GM20000 (cell line): ENCODE data around the gene HYAL3.

ENCODE experiments used
- DNase-seq: peaks from one replicate; pipeline ENCODE4 v3.0.0; 2012; ENCODE audit warnings: low spot score
- TF ChIP-seq, protein P1 (sequence below): IDR thresholded peaks from 2 replicates; pipeline ENCODE4 v1.5.1; 2012; ENCODE audit warnings: mild to moderate bottlenecking, control low read depth; ENCODE audit errors: extremely low read depth, missing control alignments

HYAL3 gene

DNA sequence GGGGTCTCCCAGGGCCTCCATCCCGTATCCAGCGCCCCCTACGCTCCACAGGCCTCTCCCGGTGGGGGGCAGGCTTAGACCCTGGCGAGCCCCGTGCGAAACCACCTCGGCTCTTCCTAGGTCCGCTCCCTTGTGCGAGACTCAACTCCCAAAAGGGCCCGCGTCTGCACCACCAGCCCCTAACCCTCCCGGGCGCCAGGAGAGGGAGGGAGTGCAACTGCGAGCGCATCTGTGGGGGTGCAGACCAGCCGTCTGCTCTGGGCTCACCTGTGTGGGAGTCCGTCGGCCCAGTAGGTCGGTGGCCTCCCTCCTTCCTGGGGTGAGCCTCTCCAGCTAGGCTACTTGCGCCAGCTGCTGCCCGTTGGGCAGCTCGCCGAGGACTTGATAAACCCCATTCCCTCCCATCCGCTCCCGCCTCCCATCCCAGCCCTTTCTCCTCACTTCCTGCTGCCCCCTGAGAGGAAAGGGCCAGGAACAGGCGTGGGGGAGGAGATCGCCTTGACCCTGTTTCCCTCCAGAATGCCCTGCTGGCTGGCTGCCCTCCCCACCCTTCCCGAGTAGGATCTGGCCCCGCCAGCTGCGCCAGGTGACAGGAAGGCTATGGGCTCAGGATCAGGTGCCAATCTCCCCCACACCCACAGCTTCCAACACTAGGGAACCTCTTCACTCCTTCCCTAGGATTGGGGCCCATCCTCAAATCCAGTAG, 23.3 kb upstream of the HYAL3 start, which contains the start of gene HYAL2:
Gene HYAL2 (minus strand): TSS at position 360 of the 706 bp plus-strand sequence. CDS start 2,256 bp downstream, outside the sequence.
- DNase-seq: no peak
- TF ChIP-seq, protein P1, sequence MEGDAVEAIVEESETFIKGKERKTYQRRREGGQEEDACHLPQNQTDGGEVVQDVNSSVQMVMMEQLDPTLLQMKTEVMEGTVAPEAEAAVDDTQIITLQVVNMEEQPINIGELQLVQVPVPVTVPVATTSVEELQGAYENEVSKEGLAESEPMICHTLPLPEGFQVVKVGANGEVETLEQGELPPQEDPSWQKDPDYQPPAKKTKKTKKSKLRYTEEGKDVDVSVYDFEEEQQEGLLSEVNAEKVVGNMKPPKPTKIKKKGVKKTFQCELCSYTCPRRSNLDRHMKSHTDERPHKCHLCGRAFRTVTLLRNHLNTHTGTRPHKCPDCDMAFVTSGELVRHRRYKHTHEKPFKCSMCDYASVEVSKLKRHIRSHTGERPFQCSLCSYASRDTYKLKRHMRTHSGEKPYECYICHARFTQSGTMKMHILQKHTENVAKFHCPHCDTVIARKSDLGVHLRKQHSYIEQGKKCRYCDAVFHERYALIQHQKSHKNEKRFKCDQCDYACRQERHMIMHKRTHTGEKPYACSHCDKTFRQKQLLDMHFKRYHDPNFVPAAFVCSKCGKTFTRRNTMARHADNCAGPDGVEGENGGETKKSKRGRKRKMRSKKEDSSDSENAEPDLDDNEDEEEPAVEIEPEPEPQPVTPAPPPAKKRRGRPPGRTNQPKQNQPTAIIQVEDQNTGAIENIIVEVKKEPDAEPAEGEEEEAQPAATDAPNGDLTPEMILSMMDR: no peak

- no peak for DNase-seq
- TF ChIP-seq, protein P1: no peak
Measured at GRCh38 chr3:50322115-50322385, 22.8 kb upstream of the HYAL3 start.

DNA sequence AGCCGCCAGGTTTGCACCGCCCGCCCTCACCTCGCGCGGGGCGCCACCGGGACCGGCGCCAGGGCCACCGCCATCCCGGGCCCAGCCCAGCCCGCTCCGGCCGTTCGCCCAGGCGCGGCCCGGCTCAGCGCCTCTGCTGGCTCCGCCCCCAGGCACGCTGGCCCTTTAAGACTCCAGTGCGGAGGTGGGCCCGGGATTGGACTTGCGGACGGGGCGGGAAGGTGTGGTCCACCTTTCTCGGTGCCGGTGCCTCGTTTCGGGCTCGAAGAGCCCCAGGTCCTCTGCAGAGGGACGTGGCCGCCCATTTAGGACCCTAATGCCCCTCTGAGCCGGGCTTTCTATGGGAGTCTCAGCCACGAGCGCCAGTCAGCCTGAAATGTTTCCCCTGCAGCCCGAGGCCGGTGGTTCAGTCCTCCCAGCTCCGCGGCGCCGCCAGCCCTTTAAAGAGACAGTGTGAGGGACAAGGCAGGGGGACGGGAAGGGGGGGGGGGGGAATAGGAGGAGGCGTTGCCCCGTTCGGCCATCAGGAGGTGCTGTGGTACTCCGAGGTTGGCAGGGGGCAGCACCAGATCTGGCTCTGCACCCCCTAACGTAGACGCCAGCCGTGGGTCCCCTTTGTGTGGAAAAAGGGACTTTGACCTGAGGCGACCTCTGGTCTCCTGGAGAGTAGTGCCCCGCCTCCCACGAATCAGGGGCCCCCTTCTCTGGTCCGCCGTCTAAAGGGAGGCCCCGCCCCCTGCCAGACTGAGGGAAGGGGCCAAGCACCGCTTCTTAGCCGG, 22.3 kb upstream of the HYAL3 start:
- DNase-seq: peak; percentile 94
- TF ChIP-seq, protein P1: peak; percentile 19

DNA sequence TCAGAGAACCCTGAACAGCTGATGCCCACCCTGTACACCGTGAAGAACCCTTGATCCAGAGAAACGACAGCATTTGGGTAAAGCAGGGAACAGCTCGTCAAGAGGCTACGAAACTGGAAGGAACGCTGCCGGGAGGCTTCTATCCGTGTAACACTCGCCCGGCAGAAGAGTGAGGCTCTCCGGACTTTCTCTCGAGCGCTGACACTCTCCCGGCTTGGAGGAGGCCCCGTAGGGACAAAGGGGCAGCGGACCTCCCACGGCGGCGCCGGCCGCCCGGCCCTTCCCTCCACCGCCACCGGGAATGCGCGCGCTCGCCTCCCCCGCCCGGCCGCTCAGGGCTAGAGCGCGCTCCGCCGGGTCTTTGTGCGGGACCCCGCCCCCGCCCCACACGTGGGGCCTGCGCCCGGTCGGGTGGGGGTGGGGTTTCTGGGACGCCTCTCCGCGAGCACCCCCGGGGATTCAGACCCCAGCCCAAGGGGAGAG, 21.7 kb upstream of the HYAL3 start:
- DNase-seq: peak; percentile 90
- TF ChIP-seq, protein P1: no peak

DNA sequence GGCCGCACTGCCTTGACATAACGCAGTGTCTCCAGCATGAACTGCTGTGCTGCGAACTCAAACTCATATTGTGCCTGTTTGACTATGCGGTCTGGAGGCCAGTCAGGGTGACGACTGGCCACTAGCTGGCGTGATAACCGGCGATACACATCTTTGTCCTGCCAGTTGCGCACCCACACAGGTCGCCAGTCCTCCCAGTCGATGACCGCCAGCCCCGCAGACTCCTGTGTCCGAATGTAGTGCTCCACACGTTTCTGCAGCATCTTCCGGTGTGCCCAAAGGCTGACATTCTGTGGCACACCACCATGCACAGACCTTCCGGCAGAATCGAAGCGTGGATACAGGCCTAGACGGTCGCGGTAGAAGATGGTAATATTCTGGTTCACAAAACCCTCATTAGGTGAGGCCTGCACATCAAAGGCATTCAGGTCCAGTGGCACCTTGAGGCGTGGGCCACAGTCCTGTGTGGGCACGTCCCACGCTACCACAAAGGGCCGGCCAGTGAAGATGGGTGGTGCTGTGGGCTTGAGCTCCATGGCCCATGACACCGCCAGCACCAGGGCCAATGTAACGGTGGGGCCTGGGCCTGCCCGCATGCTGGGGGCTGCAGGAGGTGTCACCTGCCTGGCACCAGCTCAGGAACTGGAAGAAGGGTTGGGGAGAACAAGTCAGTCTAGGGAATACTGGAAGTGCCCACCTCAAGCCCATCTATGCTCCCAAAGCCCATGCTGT, 20.9 kb upstream of the HYAL3 start:
- TF ChIP-seq, protein P1: no peak
- DNase-seq: no peak

DNA sequence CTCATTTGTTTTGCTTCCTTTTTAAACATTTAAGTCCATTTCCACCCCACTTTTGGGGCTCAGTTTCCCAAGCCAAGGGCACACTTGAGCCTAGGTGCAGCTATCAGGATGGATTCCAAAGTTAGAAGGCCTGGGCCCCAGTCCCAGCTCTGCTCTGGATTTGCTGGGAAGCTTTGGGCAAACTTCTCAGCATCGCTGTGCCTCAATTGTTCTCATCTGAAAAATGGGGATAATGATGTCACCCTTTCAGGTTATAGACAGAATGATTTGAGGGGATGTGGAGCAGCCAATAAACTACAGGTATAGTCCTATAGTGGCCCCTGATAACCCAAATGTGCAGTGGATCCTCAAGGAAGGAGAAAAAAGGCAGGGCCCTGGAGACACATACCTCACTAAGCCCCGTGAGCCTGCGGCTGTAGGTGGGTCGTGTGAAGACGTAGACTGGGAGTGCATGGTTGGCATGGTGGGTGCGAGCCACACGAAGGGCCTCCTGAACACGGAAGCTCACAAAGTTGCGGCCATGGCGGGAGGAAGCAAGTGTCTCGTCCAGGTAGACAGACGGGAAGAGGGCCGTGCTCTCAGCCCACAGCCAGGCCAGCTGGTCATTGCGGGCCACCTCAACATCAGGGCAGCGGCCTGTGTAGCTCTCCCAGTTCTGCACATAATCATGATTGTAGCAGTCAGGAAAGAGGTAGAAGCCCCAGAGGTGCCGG, 20.1 kb upstream of the HYAL3 start:
- DNase-seq: no peak
- TF ChIP-seq, protein P1: no peak

- TF ChIP-seq, protein P1: no peak
- DNase-seq: no peak
Measured at GRCh38 chr3:50318615-50319014, 19.4 kb upstream of the HYAL3 start.
